Caco-2 (cell line): ENCODE results near the gene PAX5. TPM values are rescaled to one million over a fixed set of nuclear protein-coding genes. Genes with fewer than 3 reads are reported as not detected.

Source experiments
- BruUV-seq: library from RNA; stranded (reverse); fragments of 400-500 nt; replicated peaks from 2 replicates; lab custom pipeline; 2021; lab: Mats Ljungman, UMichigan
- CTCF ChIA-PET: fragments of 300-600 bp; sonication (Branson Sonifier 250); formaldehyde crosslinking; loops from one replicate; lab custom pipeline; 2022; ENCODE audit warnings: antibody characterized with exemption; lab: Charles Lee
- POLR2A ChIA-PET: fragments of 300-600 bp; sonication (Branson Sonifier 250); formaldehyde crosslinking; loops from one replicate; lab custom pipeline; 2022; ENCODE audit warnings: antibody characterized with exemption; lab: Charles Lee
- DNase-seq, 2 experiments: peaks; one replicate each; pipeline versions ENCODE4 v3.0.0 to v3.0.0-alpha.2; 2020 to 2022
- H3K27me3 ChIP-seq: replicated peaks from 2 replicates; pipeline ENCODE4 v1.6.0; 2011; ENCODE audit warnings: low read length; ENCODE audit not compliant: control insufficient read depth, insufficient read depth
- H3K36me3 ChIP-seq: 2 replicates; pipeline ENCODE4 v1.5.1; 2011; ENCODE audit warnings: low read length; ENCODE audit not compliant: control insufficient read depth, insufficient read depth
- H3K4me1 ChIP-seq: fragments of 250-450 bp; sonication (Bioruptor Pico); 2 replicates; pipeline ENCODE4 v1.5.1; 2020; ENCODE audit warnings: mild to moderate bottlenecking
- H3K4me3 ChIP-seq: 2 replicates; pipeline ENCODE4 v1.5.1; 2011; ENCODE audit warnings: low read depth, mild to moderate bottlenecking, control low read depth, low read length
- H3K9me3 ChIP-seq: fragments of 250-450 bp; sonication (Bioruptor Pico); 2 replicates; pipeline ENCODE4 v1.5.1; 2020; ENCODE audit warnings: mild to moderate bottlenecking, moderate library complexity
- H3K27ac Mint-ChIP-seq: one replicate; pipeline ENCODE4 v1.8.0; 2022; ENCODE audit warnings: mixed read lengths; ENCODE audit not compliant: unreplicated experiment
- H3K27me3 Mint-ChIP-seq: one replicate; pipeline ENCODE4 v1.8.0; 2022; ENCODE audit warnings: mixed read lengths; ENCODE audit not compliant: insufficient read depth, unreplicated experiment
- H3K36me3 Mint-ChIP-seq: one replicate; pipeline ENCODE4 v1.8.0; 2022; ENCODE audit warnings: mild to moderate bottlenecking, mixed read lengths; ENCODE audit not compliant: insufficient read depth, unreplicated experiment
- H3K4me1 Mint-ChIP-seq: one replicate; pipeline ENCODE4 v1.8.0; 2022; ENCODE audit warnings: low read depth, mixed read lengths; ENCODE audit not compliant: unreplicated experiment
- H3K4me3 Mint-ChIP-seq: one replicate; pipeline ENCODE4 v1.8.0; 2022; ENCODE audit warnings: mild to moderate bottlenecking, moderate library complexity, mixed read lengths; ENCODE audit not compliant: unreplicated experiment
- H3K9me3 Mint-ChIP-seq: one replicate; pipeline ENCODE4 v1.8.0; 2022; ENCODE audit warnings: mixed read lengths; ENCODE audit not compliant: unreplicated experiment
- CTCF ChIP-seq, 2 experiments: fragments of 200-600 bp in 1 of 2; IDR thresholded peaks; 1 replicate in 1 of 2; 2 replicates in 1 of 2; pipeline versions ENCODE4 v1.5.1 to v1.8.0; 2011 to 2022; ENCODE audit warnings: antibody characterized with exemption in 1 of 2, control low read depth in 1 of 2, inconsistent platforms in 1 of 2, low read depth in 1 of 2, low read length in 1 of 2, mild to moderate bottlenecking in 1 of 2, moderate library complexity in 1 of 2; ENCODE audit not compliant: insufficient read depth in 1 of 2, severe bottlenecking in 1 of 2, unreplicated experiment in 1 of 2
- intact Hi-C: fragments of 100-400 bp; cut with micrococcal nuclease; formaldehyde crosslinking; loops from one replicate; pipeline ENCODE4 v1.10.0; 2022; ENCODE audit not compliant: unreplicated experiment
- total RNA-seq: library from RNA; stranded (reverse); gene quantifications from 2 replicates; pipeline ENCODE4 v1.2.3, GENCODE V29; 2022

PAX5 gene
- total RNA-seq, 1 experiment from 2014 or later, result not detected

- Mint-ChIP-seq H3K36me3 (peaks cover 5% of the 10 kb centered on the region), H3K4me3 (no peak overlapping the region), H3K9me3 (no peaks in the 10 kb centered on the region), H3K27me3 (peaks cover 13% of the 10 kb centered on the region), H3K4me1 (peaks cover 11% of the 10 kb centered on the region), H3K27ac (no peak overlapping the region)
- CTCF ChIA-PET, result no interaction called here
- Histone ChIP-seq H3K4me3 (no peak overlapping the region), H3K4me1 (no peaks in the 10 kb centered on the region), H3K27me3 (no peaks in the 10 kb centered on the region; the same call in 1 of the 2 replicates), H3K36me3 (no peaks in the 10 kb centered on the region), H3K9me3 (no peaks in the 10 kb centered on the region)
- POLR2A ChIA-PET, result no interaction called here
- no TSS peak for BruUV-seq
- intact Hi-C loops, result no loop called here
- no peak for DNase-seq
- no peak for TF ChIP-seq CTCF (IDR thresholded peaks at IDR 0.05; ENCODE audit: insufficient read depth in 1 of 2, low read depth in 1 of 2, low read length in 1 of 2, severe bottlenecking in 1 of 2, unreplicated experiment in 1 of 2)
These were observed 135.5 kb downstream of the PAX5 start for GRCh38 chr9:36898431-36899020.

- H3K4me1 Mint-ChIP-seq, result peaks cover 11% of the 10 kb centered on the region
- H3K27ac Mint-ChIP-seq, result no peak overlapping the region
- no peaks in the 10 kb centered on the region for H3K9me3 Mint-ChIP-seq
- H3K36me3 Mint-ChIP-seq, result peaks cover 5% of the 10 kb centered on the region
- Histone ChIP-seq H3K4me1 (no peaks in the 10 kb centered on the region), H3K36me3 (no peaks in the 10 kb centered on the region), H3K27me3 (no peaks in the 10 kb centered on the region; the same call in 1 of the 2 replicates), H3K4me3 (no peak overlapping the region), H3K9me3 (no peaks in the 10 kb centered on the region)
- ChIA-PET CTCF (no interaction called here), POLR2A (no interaction called here)
- no peak overlapping the region for H3K4me3 Mint-ChIP-seq
- intact Hi-C loops, result no loop called here
- no peak for TF ChIP-seq CTCF (IDR thresholded peaks at IDR 0.05; ENCODE audit: insufficient read depth in 1 of 2, low read depth in 1 of 2, low read length in 1 of 2, severe bottlenecking in 1 of 2, unreplicated experiment in 1 of 2)
- no TSS peak for BruUV-seq
- no peak for DNase-seq
- H3K27me3 Mint-ChIP-seq, result peaks cover 13% of the 10 kb centered on the region
These were observed 136.6 kb downstream of the PAX5 start for GRCh38 chr9:36897478-36897877.

- Mint-ChIP-seq H3K4me1 (peaks cover 11% of the 10 kb centered on the region), H3K27me3 (peaks cover 13% of the 10 kb centered on the region), H3K9me3 (no peaks in the 10 kb centered on the region), H3K4me3 (no peak overlapping the region), H3K27ac (no peak overlapping the region), H3K36me3 (peaks cover 5% of the 10 kb centered on the region)
- no peak for DNase-seq
- Histone ChIP-seq H3K4me3 (no peak overlapping the region), H3K9me3 (no peaks in the 10 kb centered on the region), H3K4me1 (peaks cover 2% of the 10 kb centered on the region), H3K36me3 (no peaks in the 10 kb centered on the region), H3K27me3 (no peaks in the 10 kb centered on the region; the same call in 1 of the 2 replicates)
- no TSS peak for BruUV-seq
- TF ChIP-seq CTCF (IDR thresholded peaks at IDR 0.05; ENCODE audit: insufficient read depth in 1 of 2, low read depth in 1 of 2, low read length in 1 of 2, severe bottlenecking in 1 of 2, unreplicated experiment in 1 of 2), result no peak
- ChIA-PET POLR2A (no interaction called here), CTCF (no interaction called here)
- intact Hi-C loops, result no loop called here
These were observed 137.0 kb downstream of the PAX5 start for GRCh38 chr9:36897019-36897418.
